Measurements from ENCODE around the gene ENTHD1.

- TF ChIP-seq POLR2AphosphoS5 (IDR thresholded peaks at IDR 0.05) (no peak), POLR2A (IDR thresholded peaks at IDR 0.05) (no peak)
- TF ChIP-seq, protein P1, sequence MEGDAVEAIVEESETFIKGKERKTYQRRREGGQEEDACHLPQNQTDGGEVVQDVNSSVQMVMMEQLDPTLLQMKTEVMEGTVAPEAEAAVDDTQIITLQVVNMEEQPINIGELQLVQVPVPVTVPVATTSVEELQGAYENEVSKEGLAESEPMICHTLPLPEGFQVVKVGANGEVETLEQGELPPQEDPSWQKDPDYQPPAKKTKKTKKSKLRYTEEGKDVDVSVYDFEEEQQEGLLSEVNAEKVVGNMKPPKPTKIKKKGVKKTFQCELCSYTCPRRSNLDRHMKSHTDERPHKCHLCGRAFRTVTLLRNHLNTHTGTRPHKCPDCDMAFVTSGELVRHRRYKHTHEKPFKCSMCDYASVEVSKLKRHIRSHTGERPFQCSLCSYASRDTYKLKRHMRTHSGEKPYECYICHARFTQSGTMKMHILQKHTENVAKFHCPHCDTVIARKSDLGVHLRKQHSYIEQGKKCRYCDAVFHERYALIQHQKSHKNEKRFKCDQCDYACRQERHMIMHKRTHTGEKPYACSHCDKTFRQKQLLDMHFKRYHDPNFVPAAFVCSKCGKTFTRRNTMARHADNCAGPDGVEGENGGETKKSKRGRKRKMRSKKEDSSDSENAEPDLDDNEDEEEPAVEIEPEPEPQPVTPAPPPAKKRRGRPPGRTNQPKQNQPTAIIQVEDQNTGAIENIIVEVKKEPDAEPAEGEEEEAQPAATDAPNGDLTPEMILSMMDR (IDR thresholded peaks at IDR 0.05), result no peak
These were observed 21.0 kb upstream of the ENTHD1 start for GRCh38 chr22:39914584-39914983.
